K562 (cell line): ENCODE data around the gene HSD17B1. TPM values are rescaled to one million over a fixed set of nuclear protein-coding genes. Genes with fewer than 3 reads are reported as not detected.

Source experiments
- CBX5 ChIP-seq: IDR thresholded peaks from 2 replicates; pipeline ENCODE4 v1.6.1; 2014; ENCODE audit warnings: low read depth, borderline replicate concordance
- DACH1 ChIP-seq: fragments of 450-650 bp; IDR thresholded peaks from 2 replicates; pipeline ENCODE4 v1.6.1; 2018; ENCODE audit not compliant: partially characterized antibody
- GATAD2B ChIP-seq: fragments of 450-650 bp; IDR thresholded peaks from 2 replicates; pipeline ENCODE4 v1.6.1; 2017; ENCODE audit warnings: mild to moderate bottlenecking, borderline replicate concordance
- ILF3 ChIP-seq: fragments of 450-650 bp; IDR thresholded peaks from 2 replicates; pipeline ENCODE4 v1.6.1; 2018; ENCODE audit warnings: antibody characterized with exemption, mild to moderate bottlenecking, moderate library complexity, borderline replicate concordance
- MEF2D ChIP-seq: conservative IDR thresholded peaks from 2 replicates; pipeline ENCODE4 v1.6.1; 2016; ENCODE audit warnings: low read depth, missing genetic modification characterization, missing compliant biosample characterization
- MEIS2 ChIP-seq: fragments of 450-650 bp; IDR thresholded peaks from 2 replicates; pipeline ENCODE4 v1.6.1; 2014; ENCODE audit warnings: mild to moderate bottlenecking; ENCODE audit not compliant: partially characterized antibody
- NFIC ChIP-seq: fragments of 450-650 bp; IDR thresholded peaks from 2 replicates; pipeline ENCODE4 v1.6.1; 2017; ENCODE audit warnings: mild to moderate bottlenecking, inconsistent platforms
- NR3C1 ChIP-seq: sonication (generic); formaldehyde crosslinking; IDR thresholded peaks from 2 replicates; pipeline ENCODE4 v1.8.1; 2022; ENCODE audit warnings: missing genetic modification reagents
- PBX2 ChIP-seq, 2 experiments: IDR thresholded peaks in 1 of 2; conservative IDR thresholded peaks in 1 of 2; 2 replicates each; pipeline ENCODE4 v1.6.1; 2016; ENCODE audit warnings: low read depth in 2 of 2, mild to moderate bottlenecking in 1 of 2, missing compliant biosample characterization in 1 of 2, missing genetic modification characterization in 1 of 2, moderate library complexity in 1 of 2
- POLR2A ChIP-seq: fragments of 450-650 bp; conservative IDR thresholded peaks from 2 replicates; pipeline ENCODE4 v1.6.1; 2016
- RBM34 ChIP-seq: fragments of 200-400 bp; formaldehyde crosslinking; IDR thresholded peaks from 2 replicates; pipeline ENCODE4 v1.6.1; 2018; ENCODE audit warnings: low read length, borderline replicate concordance; ENCODE audit not compliant: insufficient read depth
- SMC3 ChIP-seq: conservative IDR thresholded peaks from 2 replicates; pipeline ENCODE4 v1.6.1; 2011; ENCODE audit warnings: low read depth, low read length, improper control_type of control experiment; ENCODE audit not compliant: insufficient read depth
- STAT5A ChIP-seq: IDR thresholded peaks from 2 replicates; pipeline ENCODE4 v1.6.1; 2012; ENCODE audit warnings: low read length, inconsistent platforms, borderline replicate concordance
- ZFP91 ChIP-seq: sonication (generic); formaldehyde crosslinking; IDR thresholded peaks from 2 replicates; pipeline ENCODE4 v1.8.0; 2022; ENCODE audit warnings: mild to moderate bottlenecking, missing genetic modification reagents
- ZNF146 ChIP-seq: IDR thresholded peaks from one replicate; pipeline ENCODE4 v1.6.1; 2018; ENCODE audit warnings: missing compliant biosample characterization; ENCODE audit not compliant: unreplicated experiment
- ZNF280A ChIP-seq: fragments of 450-650 bp; IDR thresholded peaks from 2 replicates; pipeline ENCODE4 v1.6.1; 2018; ENCODE audit warnings: mild to moderate bottlenecking, low read depth; ENCODE audit not compliant: partially characterized antibody
- ZNF592 ChIP-seq: fragments of 450-650 bp; IDR thresholded peaks from 2 replicates; pipeline ENCODE4 v1.6.1; 2017; ENCODE audit warnings: antibody characterized with exemption, mild to moderate bottlenecking
- ZNF764 ChIP-seq: fragments of 250-450 bp; sonication (Bioruptor Pico); IDR thresholded peaks from 2 replicates; pipeline ENCODE4 v1.4.0; 2020; ENCODE audit warnings: low read depth, mild to moderate bottlenecking, moderate library complexity
- polyA plus RNA-seq, 8 experiments: library from polyadenylated mRNA; depleted of rRNA in 4 of 8; stranded (reverse) in 5 of 8; unstranded in 3 of 8; fragments of >200 nt; fragmentation: Nextera tagmentation in 2 of 8; fragmentation: Illumina TruSeq in 1 of 8; extraction: Ambion mirVana in 2 of 8; extraction: Trizol in 1 of 8; gene quantifications; 2 replicates each; pipeline versions ENCODE4 v1.2.1 to v1.2.3, GENCODE V29; 2011 to 2014; ENCODE audit warnings: inconsistent platforms in 1 of 8, missing spikeins in 1 of 8
- total RNA-seq, 7 experiments: library from RNA; depleted of rRNA in 6 of 7; stranded (reverse); fragments of >200 nt in 6 of 7; fragmentation: Illumina TruSeq in 2 of 7; extraction: Trizol in 2 of 7; gene quantifications; 2 replicates each; pipeline versions ENCODE4 v1.2.1 to v1.2.3, GENCODE V29; 2011 to 2021; ENCODE audit warnings: low replicate concordance in 1 of 7

HSD17B1 gene
- total and polyA plus RNA-seq, 9 of the 15 experiments (the other 6 are each of a cell fraction or from before 2014, with no cell fraction given): 0.55 to 21.1 (median 3.6) TPM

- TF ChIP-seq ZNF592: peak; percentile 13; the same call in 1 of the 2 replicates
- no peak for TF ChIP-seq ZNF764 (CRISPR knock-in tag)
- no peak for TF ChIP-seq PBX2 (CRISPR knock-in tag; IDR thresholded peaks at IDR 0.05; ENCODE audit: low read depth)
- no peak for TF ChIP-seq PBX2 (tag; conservative IDR thresholded peaks at IDR 0.05; ENCODE audit: low read depth)
- no peak for TF ChIP-seq STAT5A
- TF ChIP-seq NFIC: peak; percentile 41; the same call in 1 of the 2 replicates
- no peak for TF ChIP-seq MEF2D (tag)
- TF ChIP-seq SMC3: no peak
- TF ChIP-seq GATAD2B: no peak
- TF ChIP-seq RBM34: no peak
- no peak for TF ChIP-seq MEIS2
- TF ChIP-seq ILF3: no peak
- no peak for TF ChIP-seq DACH1
- no peak for TF ChIP-seq NR3C1 (CRISPR knock-in tag)
- TF ChIP-seq ZFP91 (CRISPR knock-in tag): no peak
- peak; percentile 85 for TF ChIP-seq POLR2A
- TF ChIP-seq ZNF280A: no peak
- no peak for TF ChIP-seq ZNF146 (CRISPR knock-in tag)
- TF ChIP-seq CBX5: no peak
Measured at GRCh38 chr17:42561897-42562387, 9.2 kb downstream of the HSD17B1 start, which contains the start of gene COASY (continued).
